A204.1 (cell line): ENCODE results near the gene WDR27.
A peak's percentile ranks its signal among the peaks of the same experiment; 100 is the strongest.
"Not testable (repeated sequence)": the region's sequence is repeated elsewhere in the genome, so short reads cannot be mapped to it uniquely, and the experiment has no call there.

Experiments used
- FAIRE-seq: peaks from 2 replicates; lab custom pipeline; 2012; peaks lifted over from hg19 to GRCh38; lab: Jason Lieb, UNC

Gene WDR27

GRCh38 chr6:169474362-169474761, 227.5 kb downstream of the WDR27 start:
- no peak for FAIRE-seq

DNA sequence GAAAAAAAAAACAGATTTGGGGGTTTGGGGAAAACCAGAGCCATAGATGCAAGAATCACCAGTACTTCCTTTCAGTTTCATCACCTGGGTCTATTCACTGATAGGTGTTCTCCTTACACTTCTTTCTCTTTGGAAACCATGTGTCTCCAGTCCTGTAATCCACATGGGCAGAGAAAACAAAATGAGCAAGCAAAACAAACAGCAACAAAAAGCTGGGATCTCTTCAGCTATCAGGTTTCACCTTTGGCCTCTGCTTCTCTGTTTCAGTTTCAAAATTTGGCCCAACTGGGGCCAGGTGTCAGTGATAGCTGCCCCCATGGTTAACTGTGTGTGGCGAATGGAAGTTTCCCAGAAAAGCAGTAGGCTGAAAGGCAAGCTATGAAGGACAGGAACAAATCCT, 228.2 kb downstream of the WDR27 start:
- no peak for FAIRE-seq

DNA sequence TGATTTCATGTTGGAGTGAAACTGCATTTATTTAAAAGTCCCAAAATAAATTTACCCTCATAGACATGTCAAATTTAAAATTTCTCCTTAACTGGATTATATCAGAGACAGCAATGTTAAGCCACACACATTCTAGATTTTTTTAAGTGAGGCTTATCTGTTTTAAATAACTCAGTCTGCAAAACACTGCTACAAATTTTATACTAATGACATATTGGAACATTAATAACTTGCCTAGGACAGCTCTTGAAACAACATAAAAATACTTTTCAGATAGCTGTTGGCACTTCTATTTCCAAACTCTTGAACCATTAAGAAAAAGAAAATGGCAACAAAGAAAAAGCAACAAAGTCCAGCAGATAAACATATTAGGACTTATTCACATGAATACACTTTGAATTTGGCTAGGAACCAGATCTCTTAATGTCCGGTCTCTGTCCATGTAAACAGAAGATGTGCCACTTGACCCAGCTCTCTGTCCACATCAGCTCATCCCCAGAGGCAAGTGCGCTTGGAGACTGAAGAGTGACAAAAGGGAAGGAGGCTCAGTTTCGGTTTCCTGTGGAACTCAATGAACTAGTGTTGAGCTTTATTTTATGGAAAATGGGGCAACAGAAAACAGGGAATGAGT, 228.9 kb downstream of the WDR27 start:
- no peak for FAIRE-seq

DNA sequence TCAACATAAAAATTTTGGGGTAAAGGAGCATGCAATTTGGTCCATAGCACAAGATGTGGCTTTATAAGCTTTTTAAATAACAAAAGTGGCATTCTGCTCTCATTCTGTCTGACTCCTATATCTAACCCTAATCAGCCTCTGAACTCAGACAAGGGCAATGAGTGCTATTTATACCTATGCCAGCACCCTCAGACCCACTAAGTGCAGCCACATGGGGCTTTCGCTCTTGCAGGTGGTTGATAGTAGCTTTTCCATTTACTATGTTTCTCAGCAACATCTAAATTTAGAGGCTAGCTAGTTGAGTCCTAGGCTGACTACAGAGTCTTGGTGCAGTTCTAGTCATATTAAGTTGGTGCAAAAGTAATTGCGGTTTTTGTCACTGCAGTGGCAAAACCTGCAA, 231.0 kb downstream of the WDR27 start:
- FAIRE-seq, result no peak

- FAIRE-seq, result no peak
These were observed 232.8 kb downstream of the WDR27 start for GRCh38 chr6:169469028-169469427.

GRCh38 chr6:169467755-169468154, 234.1 kb downstream of the WDR27 start:
- FAIRE-seq, result not testable (repeated sequence)

- FAIRE-seq, result not testable (repeated sequence)
These were observed 235.6 kb downstream of the WDR27 start for GRCh38 chr6:169466256-169466655.

- FAIRE-seq, result no peak
These were observed 244.1 kb downstream of the WDR27 start for GRCh38 chr6:169457762-169458161.

DNA sequence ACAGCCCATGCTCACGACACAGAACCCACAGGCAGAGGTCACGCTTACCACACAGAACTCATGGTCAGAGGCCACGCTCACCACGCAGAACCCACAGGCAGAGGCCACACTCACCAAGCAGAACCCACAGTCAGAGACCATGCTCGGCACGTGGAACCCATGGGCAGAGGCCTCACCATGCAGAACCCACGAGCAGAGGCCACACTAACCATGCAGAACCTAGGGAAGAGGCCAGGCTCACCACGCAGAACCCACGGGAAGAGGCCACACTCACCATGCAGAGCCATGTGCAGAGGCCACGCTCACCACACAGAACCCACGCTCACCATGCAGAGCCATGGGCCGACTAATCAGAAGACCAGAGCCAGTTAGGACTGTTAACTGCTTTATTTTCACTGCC, 245.0 kb downstream of the WDR27 start:
- no peak for FAIRE-seq

DNA sequence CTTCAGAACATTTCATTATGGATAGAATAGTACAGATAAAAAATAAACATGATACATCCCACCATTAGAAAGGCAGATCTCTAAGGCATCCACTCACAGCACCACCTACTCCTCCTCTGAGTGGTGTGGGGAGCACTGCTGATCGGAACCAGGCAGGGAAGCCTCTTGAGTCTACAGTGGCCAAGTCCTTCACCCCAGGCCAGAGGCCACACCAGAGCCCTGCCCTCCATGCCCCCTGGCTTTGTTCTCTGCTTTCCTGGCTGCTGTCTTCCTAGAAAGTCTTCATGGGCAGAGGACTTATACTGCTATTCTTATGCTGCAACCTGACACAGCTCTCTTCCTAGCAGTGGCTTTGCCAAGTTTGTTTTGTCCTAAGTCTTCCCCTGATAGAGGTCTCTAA, 246.4 kb downstream of the WDR27 start:
- no peak for FAIRE-seq

- no peak for FAIRE-seq
These were observed 247.0 kb downstream of the WDR27 start for GRCh38 chr6:169454872-169455204.

- FAIRE-seq, result no peak
These were observed 247.5 kb downstream of the WDR27 start for GRCh38 chr6:169454204-169454871.

- no peak for FAIRE-seq
These were observed 248.8 kb downstream of the WDR27 start for GRCh38 chr6:169452869-169453620.

- FAIRE-seq, result no peak
These were observed 249.5 kb downstream of the WDR27 start for GRCh38 chr6:169452117-169452868.

- FAIRE-seq, result no peak
These were observed 250.6 kb downstream of the WDR27 start for GRCh38 chr6:169451065-169451838.

DNA sequence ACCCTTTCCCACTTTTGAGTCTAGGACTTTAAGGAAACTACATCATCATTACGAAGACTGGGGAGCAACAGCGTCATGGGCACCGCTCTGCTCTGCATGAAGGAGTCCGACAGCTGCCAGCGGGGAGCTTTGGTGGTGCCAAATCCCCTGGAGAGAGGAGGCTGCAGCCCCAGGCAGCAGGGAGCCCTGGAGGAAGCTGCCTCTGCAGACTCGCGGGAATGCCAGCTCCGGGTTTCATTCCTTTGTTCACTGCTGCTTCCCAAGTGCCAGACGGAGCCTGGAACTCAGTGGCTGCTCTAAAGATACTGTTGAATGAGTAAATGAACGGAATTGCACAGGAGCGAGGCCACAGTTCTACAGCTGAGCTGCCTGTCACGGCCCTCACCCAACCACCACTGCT, 251.7 kb downstream of the WDR27 start:
- no peak for FAIRE-seq

GRCh38 chr6:169449221-169449620, 252.6 kb downstream of the WDR27 start:
- FAIRE-seq, result no peak

DNA sequence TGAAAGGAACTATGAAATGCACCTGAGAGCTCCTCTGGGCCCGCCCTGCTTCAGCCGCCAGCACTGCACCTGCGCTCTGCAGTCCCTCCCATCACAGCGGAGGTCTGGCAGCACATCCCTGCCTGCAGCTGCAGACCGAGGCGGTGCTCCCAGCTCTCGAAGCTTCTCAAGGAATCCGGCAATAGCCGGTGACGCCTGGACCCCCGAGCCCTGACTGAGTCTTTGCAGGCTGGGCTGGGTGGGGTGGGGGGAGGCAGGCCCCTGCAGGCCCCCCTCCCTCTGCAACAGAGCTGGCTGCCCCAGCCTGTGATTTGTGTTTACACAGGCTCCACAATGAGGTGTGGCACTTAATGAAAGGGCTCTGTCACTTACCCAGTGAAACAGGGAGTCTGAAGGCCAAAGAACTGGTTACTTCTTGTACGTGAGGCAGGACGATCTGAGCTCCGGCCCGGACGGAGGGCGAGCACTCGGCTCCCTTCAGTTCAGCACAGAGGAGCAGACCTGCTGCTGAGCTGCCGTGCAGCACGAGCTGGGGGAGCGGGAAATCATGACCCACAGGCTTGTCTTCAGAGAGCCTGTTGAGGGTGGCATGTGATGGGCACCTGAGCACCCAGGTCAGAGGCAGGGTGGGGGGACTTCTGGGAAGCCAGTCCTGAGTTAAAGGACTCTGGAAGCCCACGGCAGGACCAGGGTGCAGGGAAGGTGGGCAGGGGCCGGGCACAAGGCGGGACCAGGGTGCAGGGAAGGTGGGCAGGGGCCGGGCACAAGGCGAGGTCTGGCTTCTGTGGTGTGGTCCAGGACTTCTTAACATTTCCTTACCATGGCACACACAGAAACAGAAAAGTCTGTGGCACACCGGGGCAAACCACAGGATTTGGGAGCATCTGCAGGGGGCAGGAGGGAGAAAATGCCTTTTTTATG, 255.9 kb downstream of the WDR27 start:
- no peak for FAIRE-seq

- no peak for FAIRE-seq
These were observed 256.6 kb downstream of the WDR27 start for GRCh38 chr6:169445227-169445626.

DNA sequence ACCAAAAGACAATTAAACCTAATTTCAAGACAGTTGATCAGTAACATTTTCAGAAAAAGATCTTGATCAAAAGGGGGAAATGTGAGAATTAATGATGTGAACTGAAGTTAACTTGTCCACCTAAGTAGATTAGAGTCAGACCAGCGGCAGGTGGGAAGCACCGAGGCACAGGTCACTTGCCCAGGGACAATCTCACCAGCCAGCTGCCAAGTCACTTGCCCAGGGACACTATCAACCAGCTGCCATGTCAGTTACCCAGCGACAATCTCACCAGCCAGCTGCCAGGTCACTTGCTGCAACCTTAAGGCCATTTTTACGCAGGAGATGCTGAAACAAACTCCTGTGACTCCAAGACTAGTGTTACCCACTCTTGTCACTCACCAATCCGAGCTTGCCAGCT, 260.5 kb downstream of the WDR27 start:
- FAIRE-seq, result no peak

GRCh38 chr6:169439710-169440109, 262.1 kb downstream of the WDR27 start:
- FAIRE-seq, result peak; percentile 80
